ENCODE data around the gene RNF145. TPM values are rescaled to one million over a fixed set of nuclear protein-coding genes. Genes with fewer than 3 reads are reported as not detected.
"Not testable (repeated sequence)": the region's sequence is repeated elsewhere in the genome, so short reads cannot be mapped to it uniquely, and the experiment has no call there.

Gene RNF145, protein sequence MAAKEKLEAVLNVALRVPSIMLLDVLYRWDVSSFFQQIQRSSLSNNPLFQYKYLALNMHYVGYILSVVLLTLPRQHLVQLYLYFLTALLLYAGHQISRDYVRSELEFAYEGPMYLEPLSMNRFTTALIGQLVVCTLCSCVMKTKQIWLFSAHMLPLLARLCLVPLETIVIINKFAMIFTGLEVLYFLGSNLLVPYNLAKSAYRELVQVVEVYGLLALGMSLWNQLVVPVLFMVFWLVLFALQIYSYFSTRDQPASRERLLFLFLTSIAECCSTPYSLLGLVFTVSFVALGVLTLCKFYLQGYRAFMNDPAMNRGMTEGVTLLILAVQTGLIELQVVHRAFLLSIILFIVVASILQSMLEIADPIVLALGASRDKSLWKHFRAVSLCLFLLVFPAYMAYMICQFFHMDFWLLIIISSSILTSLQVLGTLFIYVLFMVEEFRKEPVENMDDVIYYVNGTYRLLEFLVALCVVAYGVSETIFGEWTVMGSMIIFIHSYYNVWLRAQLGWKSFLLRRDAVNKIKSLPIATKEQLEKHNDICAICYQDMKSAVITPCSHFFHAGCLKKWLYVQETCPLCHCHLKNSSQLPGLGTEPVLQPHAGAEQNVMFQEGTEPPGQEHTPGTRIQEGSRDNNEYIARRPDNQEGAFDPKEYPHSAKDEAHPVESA
- polyA plus RNA-seq (ENCODE audit: insufficient read length in 3 of 3): 100 to 1,000 TPM; 107 to 126 (median 118) TPM

DNA sequence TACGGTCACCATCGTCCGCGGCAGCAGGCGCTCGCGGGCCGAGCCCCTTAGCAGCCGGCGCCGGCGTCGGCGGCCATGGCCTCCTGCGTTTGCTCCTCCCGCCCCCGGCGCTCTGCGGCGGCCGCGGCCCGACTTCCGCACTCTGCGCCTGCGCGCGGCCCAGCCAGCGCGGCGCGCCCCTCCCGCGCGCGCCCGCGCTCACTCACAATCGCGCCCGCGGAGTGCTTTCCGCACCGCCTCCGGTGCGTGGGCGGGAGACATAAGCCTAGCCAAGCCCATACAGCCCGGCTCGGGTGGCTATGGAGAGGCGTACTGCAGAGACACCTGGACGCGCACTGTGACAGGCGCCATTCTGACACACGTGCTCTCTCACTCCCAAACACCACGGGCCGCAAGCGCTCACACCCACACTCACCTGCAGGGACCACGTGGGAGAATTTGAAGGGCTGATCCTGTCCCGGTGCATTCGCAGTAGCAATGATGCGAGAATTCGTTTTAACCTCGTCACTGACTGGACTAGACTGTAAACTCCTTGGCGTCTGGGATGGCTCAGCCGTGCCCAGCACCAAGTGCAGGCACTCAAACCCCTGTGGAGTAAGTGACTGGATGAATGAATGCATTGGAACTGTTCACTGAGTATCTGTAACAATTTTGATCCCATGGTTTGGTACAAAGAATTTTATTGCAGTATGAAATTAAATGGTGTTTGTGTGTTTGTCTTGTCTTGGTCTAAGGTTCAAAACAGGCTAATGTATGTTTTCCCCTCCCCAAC is at the start of gene RNF145:
RNF145 (minus strand) TSS at position 116 of the 772 bp plus-strand sequence. CDS start 5,936 bp downstream, outside the sequence.
- peak; percentile 71 to 75 (median 74) for DNase-seq (ENCODE audit: low read depth in 3 of 3, low spot score in 2 of 3)

DNA sequence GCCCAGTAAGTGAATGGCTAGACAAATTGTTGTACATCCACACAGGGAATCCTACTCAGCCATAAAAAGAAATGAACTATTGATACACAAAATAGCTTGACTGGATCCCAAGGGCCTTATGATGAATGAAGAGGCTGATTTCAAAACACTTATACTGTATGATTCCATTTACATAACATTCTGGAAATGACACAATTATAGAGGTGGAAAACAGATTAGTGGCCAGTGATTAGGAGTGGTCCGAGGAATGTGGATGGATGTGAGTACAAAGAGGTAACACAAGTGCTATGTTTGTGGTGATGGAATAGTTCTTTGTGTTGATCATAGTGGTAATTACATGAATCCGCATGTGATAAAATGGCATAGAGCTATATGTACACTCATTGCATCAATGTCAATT is 49.0 kb upstream of the RNF145 start:
- DNase-seq (ENCODE audit: low read depth in 3 of 3, low spot score in 2 of 3): no peak

DNA sequence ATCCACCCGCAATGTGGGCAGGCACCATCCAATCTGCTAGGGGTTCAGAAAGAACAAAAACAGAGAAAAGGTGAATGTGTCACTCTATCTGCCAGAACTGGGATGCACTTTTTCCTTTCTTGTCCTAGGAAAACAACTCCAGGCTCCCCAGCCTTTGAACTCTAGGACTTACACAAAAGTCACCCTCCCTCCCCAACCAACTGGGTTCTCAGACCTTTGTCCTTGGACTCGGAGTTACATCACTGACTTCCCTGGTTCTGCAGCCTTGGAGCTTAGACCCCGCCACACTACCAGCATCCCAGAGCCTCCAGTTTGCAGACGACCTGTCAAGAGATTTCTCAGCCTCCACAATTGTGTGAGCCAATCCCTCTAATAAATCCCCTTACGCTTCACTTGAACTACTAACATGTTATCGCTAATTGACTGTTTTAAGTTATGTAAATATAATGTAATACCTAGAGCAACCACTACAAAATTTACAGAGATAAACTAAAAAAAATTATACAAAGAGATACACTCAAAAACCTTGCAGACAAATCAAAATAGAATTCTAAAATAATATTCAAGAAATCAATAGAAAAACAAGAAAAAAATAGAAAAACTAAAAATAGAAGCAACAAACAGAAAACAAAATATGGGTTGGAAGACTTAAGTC is 48.4 kb upstream of the RNF145 start:
- no peak for DNase-seq (ENCODE audit: low read depth in 3 of 3, low spot score in 2 of 3)

DNA sequence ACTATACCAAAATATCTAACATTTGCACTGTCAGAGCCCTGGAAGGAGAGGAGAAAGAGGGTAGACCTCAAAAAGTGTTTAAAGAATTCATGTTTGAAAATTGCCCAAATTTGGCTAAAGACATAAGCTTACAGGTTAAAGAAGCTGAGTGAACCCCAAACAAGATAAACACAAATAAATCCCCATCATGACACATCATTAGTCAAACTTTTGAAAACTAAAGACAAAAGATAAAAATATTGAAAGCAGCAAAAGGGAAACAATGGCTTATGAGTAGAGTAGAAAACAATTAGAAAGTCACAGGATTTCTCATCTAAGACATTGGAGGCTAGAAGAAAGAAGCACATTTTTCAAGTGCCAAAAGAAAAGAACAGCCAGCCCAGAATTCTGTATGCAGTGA is 47.7 kb upstream of the RNF145 start:
- DNase-seq (ENCODE audit: low read depth in 3 of 3, low spot score in 2 of 3): no peak

DNA sequence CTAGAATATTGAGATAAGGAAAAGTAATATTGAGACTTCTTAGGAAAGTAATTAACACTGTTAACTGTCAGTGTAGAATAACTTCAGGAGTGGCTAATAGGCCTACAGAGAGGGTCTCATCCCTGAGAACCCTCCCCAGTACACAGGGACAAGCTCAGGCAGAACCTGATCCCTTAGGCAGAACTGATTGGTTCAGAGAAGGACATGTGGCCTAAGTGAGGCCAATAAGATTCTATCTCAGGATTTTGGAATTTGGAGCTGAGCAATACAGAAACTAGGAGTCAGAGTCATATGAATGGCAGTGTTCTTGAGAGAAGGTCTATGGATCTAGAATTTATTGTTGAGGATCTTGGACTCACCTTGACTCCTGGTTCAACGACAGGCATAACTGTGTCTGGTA is 42.8 kb upstream of the RNF145 start:
- no peak for DNase-seq (ENCODE audit: low read depth in 3 of 3, low spot score in 2 of 3)

DNA sequence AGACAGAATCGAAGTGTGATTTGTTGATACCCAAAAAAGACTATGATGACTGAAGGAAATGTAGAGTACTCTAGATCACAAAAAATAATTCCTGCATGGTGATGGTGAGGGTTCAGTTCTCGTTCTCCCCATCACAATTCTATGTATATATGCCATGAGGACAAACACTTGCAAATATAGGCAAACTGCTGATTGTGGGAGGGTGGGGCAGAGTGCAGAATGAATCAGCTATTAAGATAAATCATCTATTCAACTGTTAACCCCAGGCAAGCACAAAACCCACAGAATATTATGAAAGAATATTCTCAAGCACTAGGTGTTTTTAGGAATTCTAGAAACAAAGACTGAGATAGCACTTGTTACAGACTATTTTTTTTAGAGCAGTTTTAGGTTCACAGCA is 39.8 kb upstream of the RNF145 start:
- no peak for DNase-seq (ENCODE audit: low read depth in 3 of 3, low spot score in 2 of 3)

DNA sequence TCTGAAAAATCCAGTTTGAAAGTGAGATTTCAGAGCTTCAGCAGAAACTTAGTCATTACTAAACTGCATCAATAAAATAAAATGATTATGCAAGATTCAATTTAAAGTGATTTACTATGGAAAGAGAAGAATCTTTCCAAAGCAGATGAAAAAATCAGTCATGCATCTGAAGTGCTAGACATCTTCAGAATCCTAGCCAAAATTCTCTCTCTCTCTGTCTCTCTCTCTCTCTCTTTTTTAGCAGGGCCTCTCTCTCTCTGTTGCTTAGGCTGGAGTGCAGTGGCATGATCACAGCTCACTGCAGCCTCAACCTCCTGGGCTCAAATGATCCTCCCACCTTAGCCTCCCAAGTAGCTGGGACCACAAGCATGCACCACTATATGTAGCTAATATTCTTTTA is 35.5 kb upstream of the RNF145 start:
- DNase-seq (ENCODE audit: low read depth in 3 of 3, low spot score in 2 of 3): no peak

DNA sequence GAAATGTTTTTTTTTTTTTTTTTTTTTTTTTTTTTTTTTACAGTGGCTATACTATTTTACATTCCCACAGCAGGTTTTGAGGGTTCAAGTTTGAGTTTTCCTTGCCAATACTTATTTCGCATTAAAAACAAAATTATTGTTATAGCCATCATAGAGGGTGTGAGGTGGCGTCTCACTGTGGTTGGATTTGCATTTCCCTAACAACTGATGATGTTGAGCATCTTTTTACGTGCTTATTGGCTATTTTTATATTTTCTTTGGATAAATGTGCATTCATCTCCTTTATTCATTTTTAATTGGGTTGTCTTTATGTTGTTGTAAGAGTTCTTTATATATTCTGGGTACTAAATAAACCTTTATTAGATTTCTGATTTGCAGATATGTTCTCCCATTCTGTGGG is 34.8 kb upstream of the RNF145 start:
- DNase-seq (ENCODE audit: low read depth in 3 of 3, low spot score in 2 of 3): no peak

DNA sequence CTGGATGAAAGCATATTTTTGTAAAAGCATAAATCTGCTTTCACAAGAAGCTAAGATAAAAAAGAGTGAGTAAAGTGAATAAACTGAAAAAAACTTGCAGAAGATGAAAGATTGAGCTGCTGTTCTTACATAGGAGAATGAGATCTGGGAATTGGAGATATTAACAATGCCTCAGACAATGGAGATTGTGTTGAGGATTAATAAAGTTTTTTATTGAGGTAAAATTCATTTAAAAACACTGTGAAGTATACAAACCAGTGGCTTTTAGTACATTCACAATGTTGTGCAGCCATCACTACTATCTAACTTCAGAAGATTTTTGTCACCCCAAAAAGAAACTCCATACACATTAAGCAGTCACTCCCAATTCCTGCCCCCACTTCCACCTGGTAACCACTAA is 34.0 kb upstream of the RNF145 start:
- DNase-seq (ENCODE audit: low read depth in 3 of 3, low spot score in 2 of 3): no peak

DNA sequence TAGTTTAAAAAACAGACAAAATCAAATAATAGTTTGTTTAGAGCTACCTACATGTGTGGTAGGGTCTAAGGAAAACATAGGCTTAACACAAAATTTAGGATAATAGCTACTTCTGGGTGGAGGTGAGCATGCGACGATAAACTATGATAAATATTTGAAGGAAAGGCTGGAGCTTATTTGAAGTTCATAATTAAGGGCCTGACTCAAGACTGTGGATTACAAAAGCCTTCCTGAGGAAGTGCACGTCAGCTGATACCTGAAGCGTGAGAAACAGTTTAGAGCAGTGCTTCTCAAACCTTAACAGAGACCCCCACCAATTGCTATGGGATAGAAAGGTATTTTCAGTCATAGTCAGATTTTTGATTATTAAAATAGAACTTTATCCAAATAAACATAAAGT is 33.3 kb upstream of the RNF145 start:
- no peak for DNase-seq (ENCODE audit: low read depth in 3 of 3, low spot score in 2 of 3)

DNA sequence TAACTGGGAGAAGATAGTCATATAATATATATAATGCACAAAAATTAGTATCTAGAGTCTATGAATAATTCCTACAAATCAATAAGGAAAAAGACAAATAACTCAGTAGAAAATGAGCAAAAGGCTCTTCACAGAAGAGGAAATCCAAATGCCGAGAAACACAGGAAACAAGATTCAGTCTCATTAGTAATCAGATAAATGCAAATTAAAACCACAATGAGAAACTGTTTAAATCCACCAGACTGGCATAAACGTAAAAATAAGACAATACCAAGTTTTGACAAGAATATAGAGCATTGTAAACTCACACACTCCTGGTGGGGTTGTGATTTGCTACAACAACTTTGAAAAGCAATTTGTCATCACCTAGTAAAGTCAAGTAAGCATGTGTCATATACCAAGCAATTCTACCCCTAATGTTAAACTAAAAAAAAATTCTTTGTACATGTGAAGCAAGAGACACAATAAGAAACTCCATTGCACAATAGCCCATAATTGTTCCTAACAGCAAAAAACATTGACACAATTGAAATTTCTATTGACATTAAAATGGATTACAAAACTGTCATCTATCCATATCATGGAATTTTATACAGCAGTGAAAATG is 32.7 kb upstream of the RNF145 start:
- no peak for DNase-seq (ENCODE audit: low read depth in 3 of 3, low spot score in 2 of 3)

DNA sequence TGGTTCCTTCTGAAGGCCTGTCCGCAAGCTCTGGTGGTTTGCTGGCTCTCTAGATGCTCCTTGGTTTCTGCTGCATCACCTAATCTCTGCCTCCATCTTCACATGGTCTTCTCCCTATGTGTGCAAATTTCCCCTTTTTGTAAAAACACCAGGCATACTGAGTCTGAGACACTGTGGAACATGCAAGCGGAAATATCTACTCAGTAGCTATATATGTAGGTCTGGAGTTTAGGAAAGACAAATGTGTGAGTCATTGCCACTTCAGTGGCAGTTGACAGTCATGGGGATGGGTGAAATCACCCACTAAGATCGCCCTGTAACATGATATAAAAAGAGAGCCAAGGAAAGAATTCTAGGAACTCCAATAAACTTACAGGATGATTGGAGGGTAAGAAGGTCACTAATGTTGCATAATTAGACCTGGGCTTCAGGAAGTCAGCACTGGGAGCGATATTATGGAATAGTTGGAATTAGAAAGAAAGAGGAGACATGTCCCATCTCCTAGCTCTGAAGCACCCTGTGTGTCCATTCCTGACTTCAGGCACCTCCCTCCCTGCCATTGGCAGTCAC is 31.0 kb upstream of the RNF145 start:
- DNase-seq (ENCODE audit: low read depth in 3 of 3, low spot score in 2 of 3): no peak

DNA sequence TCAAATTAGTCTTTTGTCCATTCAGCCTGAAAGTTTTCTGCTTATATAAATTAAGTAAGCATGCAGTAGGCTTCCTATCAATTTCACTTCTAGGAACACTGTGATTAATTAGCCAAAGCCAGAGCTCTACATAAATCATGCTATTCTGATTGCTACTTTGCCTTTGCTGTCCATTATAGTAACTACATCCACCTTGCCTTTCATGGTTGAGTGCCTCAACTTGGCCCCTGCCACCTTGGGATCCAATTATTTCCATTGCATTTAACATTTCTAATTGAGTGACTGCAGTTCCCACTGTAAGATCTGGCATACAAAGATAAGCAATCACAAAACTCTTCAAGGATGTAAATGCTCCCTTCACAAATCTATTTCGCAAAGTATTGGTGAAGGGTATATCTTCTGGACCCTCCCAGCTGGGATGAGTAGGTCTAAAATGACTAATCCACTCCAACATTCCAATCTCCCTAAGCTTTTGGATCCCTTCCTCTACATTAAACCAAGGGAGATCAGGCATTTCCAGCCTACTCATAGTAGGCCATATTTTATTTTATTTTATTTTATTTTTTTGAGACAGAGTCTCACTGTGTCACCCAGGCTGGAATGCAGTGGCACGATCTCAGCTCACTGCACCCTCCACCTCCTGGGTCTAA is 26.6 kb upstream of the RNF145 start:
- DNase-seq (ENCODE audit: low read depth in 3 of 3, low spot score in 2 of 3): peak in 1 of 3 donors; percentile 26

DNA sequence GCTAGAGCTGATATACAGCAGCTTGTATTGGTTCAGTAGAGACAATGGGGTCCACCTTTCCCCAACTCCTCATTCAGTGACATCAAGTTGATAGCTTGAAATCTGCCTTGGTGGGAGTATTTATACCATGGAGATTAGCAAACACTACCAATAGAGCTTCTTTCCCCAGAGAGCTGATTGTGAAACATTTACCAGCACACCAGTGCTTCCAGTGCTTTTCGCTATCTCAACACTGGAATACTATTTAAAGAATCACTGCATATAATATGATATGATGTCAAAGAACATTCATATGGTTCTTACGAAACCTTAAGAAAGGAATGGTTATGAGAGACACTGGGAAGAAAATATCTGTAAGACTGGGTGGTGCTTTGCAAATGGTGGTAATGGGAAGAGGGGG is 21.8 kb upstream of the RNF145 start:
- no peak for DNase-seq (ENCODE audit: low read depth in 3 of 3, low spot score in 2 of 3)

DNA sequence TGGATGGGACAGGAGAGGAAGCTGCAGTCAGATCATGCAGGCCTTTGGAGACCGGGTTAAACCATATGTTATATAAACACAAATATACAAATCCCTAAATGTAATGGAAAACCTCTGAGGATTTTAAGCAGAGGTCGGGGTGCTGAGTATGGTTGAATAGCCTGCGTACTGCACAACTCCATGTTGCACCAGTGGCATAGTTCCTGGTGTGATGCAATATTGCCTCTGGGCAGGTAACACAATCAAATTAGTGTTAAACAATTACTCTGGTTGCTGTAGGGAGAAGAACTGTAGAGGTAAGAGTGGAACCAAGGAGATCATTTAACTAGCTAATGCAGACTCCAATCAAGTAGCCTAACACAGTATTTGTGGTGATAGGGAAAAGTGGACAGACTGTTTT is 21.3 kb upstream of the RNF145 start:
- DNase-seq (ENCODE audit: low read depth in 3 of 3, low spot score in 2 of 3): no peak

DNA sequence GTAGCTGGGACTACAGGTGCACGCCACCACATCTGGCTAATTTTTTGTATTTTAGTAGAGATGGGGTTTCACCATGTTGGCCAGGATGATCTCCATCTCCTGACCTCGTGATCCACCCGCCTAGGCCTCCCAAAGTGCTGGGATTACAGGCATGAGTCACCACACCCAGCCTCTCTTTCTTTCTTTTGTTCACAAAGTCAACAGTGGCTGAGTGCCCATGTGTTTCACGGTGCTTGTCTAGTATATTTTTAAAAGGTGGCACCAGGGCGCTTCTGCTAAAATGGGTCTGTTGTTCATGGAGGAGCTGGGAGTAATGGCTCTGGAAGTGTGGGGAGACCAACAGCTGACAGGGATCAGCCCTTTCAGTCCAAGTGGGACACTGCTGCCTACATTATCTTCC is 18.7 kb upstream of the RNF145 start:
- not testable (repeated sequence) for DNase-seq (ENCODE audit: low read depth in 3 of 3, low spot score in 2 of 3)

DNA sequence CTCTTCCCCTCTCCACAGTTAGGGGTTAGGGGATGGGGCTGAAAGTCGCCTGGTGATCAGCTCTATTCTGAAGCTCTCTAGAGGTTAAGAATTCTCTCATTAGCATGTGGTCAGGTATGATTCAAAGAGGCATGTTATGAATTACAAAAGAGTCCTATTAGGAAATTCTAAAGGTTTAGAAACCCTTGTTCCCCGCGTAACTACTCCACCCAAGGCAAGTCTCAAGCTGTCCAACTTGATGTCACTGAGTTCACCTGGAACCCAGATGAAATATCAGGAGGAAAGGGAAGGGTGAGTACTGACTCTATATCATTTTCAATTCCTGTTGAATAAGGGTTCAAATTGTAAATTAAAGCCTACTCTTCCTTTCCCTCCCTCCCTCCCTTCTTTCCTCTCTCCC is 18.1 kb upstream of the RNF145 start:
- DNase-seq (ENCODE audit: low read depth in 3 of 3, low spot score in 2 of 3): no peak

DNA sequence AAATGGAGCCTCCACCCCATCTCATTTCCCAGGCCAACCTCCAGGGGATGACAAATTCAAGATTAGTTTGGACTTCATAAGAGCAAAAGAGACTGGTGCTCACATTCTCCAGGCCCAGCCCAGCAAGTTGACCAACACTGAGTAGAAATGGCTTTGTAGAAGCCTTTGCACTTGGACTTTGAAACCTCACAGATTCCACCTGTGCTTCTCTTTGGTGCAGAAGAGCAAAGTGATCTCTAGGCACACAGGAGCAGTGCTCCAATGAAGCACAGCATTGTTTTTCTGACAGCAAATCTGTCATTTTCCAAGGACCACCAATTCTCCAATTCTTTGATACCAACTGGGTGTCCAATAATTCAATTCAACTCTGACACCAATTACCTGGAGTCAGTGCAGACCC is 17.1 kb upstream of the RNF145 start:
- DNase-seq (ENCODE audit: low read depth in 3 of 3, low spot score in 2 of 3): no peak

DNA sequence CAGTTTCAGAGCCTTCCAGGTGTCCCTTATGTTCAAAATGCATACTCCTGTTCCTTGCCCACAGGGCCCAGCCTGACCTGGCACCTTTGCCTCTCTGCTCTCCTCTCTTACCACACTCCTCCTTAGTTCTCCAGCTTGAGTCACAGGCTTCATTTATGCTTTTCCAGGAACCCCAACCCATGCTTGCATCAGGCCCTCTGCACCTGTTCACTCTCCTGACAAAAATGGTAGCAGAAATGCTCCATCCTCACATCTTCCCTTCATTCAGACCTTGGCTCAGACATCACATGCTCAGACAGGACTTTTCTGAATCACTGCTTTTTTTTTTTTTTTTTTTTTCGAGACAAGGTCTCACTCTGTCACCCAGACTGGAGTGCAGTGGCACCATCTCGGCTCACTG is 15.1 kb upstream of the RNF145 start:
- no peak for DNase-seq (ENCODE audit: low read depth in 3 of 3, low spot score in 2 of 3)

DNA sequence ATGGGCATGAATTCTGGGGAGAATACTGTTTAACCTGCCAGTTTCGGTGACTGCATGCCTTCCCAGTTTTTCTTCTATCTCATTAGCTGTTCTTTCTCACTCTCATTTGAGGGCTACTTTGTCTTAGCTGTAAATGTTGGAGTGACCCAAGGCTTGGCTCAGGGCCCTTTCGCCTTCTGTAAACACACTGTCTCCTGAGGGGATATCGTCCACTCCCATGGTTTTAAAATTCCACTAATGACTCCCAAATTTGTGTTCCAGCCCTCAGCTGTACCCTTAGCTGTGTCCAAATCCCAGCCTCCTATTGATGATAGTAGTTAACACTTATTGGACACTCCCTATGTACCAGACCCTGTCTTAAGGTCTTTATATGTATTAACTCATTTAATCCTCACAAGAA is 14.1 kb upstream of the RNF145 start:
- no peak for DNase-seq (ENCODE audit: low read depth in 3 of 3, low spot score in 2 of 3)

All from right renal cortex interstitium (tissue), 3 donors.